Stimulated activated CD8-positive, alpha-beta memory T cell treated with anti-CD3 and anti-CD28 coated beads, Interleukin-4, amount 100 ng/mL, for 4 hours (primary cell): ENCODE measurements around the gene ATXN1.

Source experiments
- DNase-seq, 2 donors: peaks; one replicate each; pipeline ENCODE4 v3.0.0-alpha.2; 2020; ENCODE audit warnings: low read depth in 2 of 2, low spot score in 1 of 2

Gene ATXN1

GRCh38 chr6:16747232-16748024 lies 13.8 kb downstream of the ATXN1 start:
- DNase-seq = no peak

- DNase-seq = no peak
Observed at GRCh38 chr6:16746812-16747211, 14.4 kb downstream of the ATXN1 start.

- DNase-seq = no peak
Observed at GRCh38 chr6:16746401-16746800, 14.9 kb downstream of the ATXN1 start.

GRCh38 chr6:16743664-16744210 lies 17.5 kb downstream of the ATXN1 start:
- DNase-seq = no peak

- no peak for DNase-seq
Observed at GRCh38 chr6:16742116-16742515, 19.1 kb downstream of the ATXN1 start.

GRCh38 chr6:16741112-16742016 lies 19.9 kb downstream of the ATXN1 start:
- DNase-seq = no peak

- no peak for DNase-seq
Observed at GRCh38 chr6:16740097-16740496, 21.2 kb downstream of the ATXN1 start.

- no peak for DNase-seq
Observed at GRCh38 chr6:16739329-16739801, 21.9 kb downstream of the ATXN1 start.

- no peak for DNase-seq
Observed at GRCh38 chr6:16737925-16738324, 23.3 kb downstream of the ATXN1 start.

- DNase-seq = no peak
Observed at GRCh38 chr6:16736856-16737775, 24.1 kb downstream of the ATXN1 start.

- DNase-seq = no peak
Observed at GRCh38 chr6:16735014-16735413, 26.2 kb downstream of the ATXN1 start.

- no peak for DNase-seq
Observed at GRCh38 chr6:16733085-16733484, 28.2 kb downstream of the ATXN1 start.

GRCh38 chr6:16731478-16732051 lies 29.7 kb downstream of the ATXN1 start:
- DNase-seq = no peak

GRCh38 chr6:16730738-16731477 lies 30.4 kb downstream of the ATXN1 start:
- DNase-seq = no peak

- no peak for DNase-seq
Observed at GRCh38 chr6:16729744-16730143, 31.5 kb downstream of the ATXN1 start.

GRCh38 chr6:16729183-16729691 lies 32.0 kb downstream of the ATXN1 start:
- no peak for DNase-seq

GRCh38 chr6:16728513-16729182 lies 32.6 kb downstream of the ATXN1 start:
- DNase-seq = no peak

GRCh38 chr6:16727996-16728395 lies 33.3 kb downstream of the ATXN1 start:
- no peak for DNase-seq
